Panc1 (cell line): ENCODE data around the gene UBC.

ENCODE experiments used
- CTCF ChIP-seq: fragments of 450-650 bp; IDR thresholded peaks from 2 replicates; pipeline ENCODE4 v1.5.1; 2017; ENCODE audit warnings: mild to moderate bottlenecking
- POLR2AphosphoS5 ChIP-seq: IDR thresholded peaks from 2 replicates; pipeline ENCODE4 v1.6.1; 2012; ENCODE audit warnings: mild to moderate bottlenecking, low read depth, low read length, moderate library complexity
- REST ChIP-seq, 2 experiments: IDR thresholded peaks; 2 replicates each; pipeline ENCODE4 v1.6.1; 2011 to 2012; ENCODE audit warnings: low read depth in 2 of 2, control low read depth in 1 of 2, low read length in 1 of 2, mild to moderate bottlenecking in 1 of 2, moderate library complexity in 1 of 2; ENCODE audit not compliant: insufficient read depth in 1 of 2

GRCh38 chr12:124870515-124870914 is 43.9 kb downstream of the UBC start:
- TF ChIP-seq CTCF, result no peak
- no peak for TF ChIP-seq POLR2AphosphoS5
- TF ChIP-seq REST (IDR thresholded peaks at IDR 0.05; ENCODE audit: insufficient read depth in 1 of 2, low read depth in 2 of 2, low read length in 1 of 2), result no peak
